NCI-H510A (cell line): ENCODE measurements around the gene MISP3.
"Not testable (repeated sequence)": the region's sequence is repeated elsewhere in the genome, so short reads cannot be mapped to it uniquely, and the experiment has no call there.

Source experiments
- DNase-seq: peaks from one replicate; lab custom pipeline; 2025; lab: John Stamatoyannopoulos, UW

MISP3 gene

GRCh38 chr19:14072535-14073260 is at the start of gene MISP3:
MISP3 (plus strand) TSS chr19:14072786; CDS start chr19:14073310, 524 bp downstream.
- peak; percentile 81 for DNase-seq

- no peak for DNase-seq
Observed at GRCh38 chr19:14023404-14024235, 49.0 kb upstream of the MISP3 start.

DNA sequence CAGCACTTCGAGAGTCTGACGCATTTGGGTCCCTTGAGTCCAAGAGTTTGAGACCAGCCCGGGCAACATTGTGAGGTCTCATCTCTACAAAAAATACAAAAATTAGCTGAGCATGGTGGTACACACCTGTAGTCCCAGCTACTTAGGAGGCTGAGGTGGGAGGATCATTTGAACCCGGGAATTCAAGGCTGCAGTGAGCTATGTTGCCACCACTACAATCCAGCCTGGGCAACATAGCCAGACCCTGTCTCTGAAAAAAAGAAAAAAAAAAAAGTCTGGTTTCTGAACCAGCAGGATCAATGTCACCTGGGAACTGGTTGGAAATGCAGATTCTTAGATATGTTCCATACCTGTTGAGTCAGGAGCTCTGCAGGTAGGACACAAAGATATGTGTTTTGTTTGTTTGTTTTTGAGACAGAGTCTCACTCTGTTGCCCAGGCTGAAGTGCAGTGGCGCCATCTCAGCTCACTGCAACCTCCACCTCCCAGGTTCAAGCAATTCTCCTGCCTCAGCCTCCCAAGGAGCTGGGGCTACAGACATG is 45.9 kb upstream of the MISP3 start:
- not testable (repeated sequence) for DNase-seq

DNA sequence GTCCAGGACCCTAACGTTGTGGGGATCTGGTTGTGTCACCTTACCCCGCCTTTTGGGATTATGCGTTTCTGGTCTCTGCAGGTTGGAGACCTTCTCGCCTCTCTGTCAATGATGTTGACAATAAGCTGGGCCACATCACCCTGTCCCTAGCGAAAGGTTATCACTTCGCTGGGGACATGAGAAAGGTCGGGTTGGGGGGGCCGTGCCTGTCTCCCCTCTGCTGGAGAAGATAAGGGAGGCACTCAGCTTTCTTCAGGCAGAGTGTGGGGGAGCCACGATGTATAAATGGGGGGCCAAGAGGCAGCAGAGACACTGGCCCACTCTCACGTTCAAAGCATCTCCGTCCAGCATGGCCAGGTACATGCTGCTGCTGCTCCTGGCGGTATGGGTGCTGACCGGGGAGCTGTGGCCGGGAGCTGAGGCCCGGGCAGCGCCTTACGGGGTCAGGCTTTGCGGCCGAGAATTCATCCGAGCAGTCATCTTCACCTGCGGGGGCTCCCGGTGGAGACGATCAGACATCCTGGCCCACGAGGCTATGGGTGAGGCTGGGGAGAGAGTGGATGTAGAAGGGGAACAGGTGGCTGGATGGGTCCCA is 44.6 kb upstream of the MISP3 start, which contains the start of gene RLN3:
Gene RLN3 (plus strand): TSS at position 293 of the 595 bp plus-strand sequence. CDS start 57 bp downstream, at position 350.
- DNase-seq: no peak

GRCh38 chr19:14028901-14029300 is 43.7 kb upstream of the MISP3 start:
- DNase-seq: no peak

DNA sequence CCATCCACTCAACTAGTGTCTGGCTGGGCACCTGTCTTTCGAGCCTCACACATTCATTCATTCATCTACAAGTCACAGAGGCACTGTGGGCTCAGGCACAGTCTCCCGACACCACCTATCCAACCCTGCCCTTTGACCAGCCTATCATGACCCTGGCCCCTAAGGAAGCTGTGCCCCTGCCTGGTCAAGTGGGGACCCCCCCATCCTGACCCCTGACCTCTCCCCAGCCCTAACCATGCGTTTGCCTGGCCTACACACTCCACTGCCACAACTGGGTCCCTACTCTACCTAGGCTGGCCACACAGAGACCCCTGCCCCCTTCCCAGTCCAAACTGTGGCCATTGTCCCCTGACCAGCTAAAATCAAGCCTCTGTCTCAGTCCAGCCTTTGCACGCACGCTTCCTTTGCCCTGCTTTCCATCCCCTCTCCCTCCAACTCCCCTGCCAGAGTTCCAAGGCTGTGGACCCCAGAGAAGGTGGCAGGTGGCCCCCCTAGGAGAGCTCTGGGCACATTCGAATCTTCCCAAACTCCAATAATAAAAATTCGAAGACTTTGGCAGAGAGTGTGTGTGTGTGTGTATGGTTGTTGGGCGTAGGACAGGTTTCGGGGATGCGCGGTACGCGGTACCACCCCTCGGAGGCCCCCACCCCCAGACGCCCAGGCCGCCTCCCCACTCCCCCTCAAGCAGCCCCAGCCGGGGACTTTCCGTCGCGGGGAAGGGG is 41.4 kb upstream of the MISP3 start:
- no peak for DNase-seq

DNA sequence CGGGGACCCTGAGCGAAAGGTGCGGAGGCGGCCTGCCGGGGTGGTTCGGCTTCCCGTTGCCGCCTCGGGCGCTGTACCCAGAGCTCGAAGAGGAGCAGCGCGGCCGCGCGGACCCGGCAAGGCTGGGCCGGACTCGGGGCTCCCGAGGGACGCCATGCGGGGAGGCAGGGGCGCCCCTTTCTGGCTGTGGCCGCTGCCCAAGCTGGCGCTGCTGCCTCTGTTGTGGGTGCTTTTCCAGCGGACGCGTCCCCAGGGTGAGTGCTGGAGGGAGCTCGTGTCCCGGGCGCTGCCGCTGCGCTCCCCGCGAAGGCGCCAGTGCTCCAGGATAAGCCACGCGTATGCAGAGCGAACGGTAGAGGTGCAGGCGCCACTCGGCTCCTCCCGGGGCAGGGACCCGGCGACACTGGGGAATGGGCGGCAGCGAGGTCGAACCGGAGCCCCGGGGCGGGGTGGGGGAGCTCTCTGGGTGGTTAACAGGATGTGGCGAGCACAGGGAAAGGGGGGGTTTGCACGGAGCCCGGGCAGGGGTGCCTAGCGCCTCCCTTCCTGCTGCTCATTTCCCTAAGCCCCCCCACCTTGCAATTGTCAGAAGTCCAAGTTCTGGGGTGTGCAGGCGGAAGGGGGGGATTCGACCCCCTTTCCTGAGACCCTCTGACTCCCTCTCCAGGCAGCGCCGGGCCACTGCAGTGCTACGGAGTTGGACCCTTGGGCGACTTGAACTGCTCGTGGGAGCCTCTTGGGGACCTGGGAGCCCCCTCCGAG is 40.7 kb upstream of the MISP3 start, which contains the start of gene IL27RA:
Gene IL27RA (plus strand): TSS at position 44 of the 762 bp plus-strand sequence. CDS start 111 bp downstream, at position 155.
- DNase-seq: no peak

GRCh38 chr19:14033946-14034345 is 38.6 kb upstream of the MISP3 start:
- DNase-seq: no peak

- not testable (repeated sequence) for DNase-seq
Observed at GRCh38 chr19:14035159-14035558, 37.4 kb upstream of the MISP3 start.

- DNase-seq: no peak
Observed at GRCh38 chr19:14035706-14036105, 36.9 kb upstream of the MISP3 start.

- DNase-seq: no peak
Observed at GRCh38 chr19:14039181-14039580, 33.4 kb upstream of the MISP3 start.

DNA sequence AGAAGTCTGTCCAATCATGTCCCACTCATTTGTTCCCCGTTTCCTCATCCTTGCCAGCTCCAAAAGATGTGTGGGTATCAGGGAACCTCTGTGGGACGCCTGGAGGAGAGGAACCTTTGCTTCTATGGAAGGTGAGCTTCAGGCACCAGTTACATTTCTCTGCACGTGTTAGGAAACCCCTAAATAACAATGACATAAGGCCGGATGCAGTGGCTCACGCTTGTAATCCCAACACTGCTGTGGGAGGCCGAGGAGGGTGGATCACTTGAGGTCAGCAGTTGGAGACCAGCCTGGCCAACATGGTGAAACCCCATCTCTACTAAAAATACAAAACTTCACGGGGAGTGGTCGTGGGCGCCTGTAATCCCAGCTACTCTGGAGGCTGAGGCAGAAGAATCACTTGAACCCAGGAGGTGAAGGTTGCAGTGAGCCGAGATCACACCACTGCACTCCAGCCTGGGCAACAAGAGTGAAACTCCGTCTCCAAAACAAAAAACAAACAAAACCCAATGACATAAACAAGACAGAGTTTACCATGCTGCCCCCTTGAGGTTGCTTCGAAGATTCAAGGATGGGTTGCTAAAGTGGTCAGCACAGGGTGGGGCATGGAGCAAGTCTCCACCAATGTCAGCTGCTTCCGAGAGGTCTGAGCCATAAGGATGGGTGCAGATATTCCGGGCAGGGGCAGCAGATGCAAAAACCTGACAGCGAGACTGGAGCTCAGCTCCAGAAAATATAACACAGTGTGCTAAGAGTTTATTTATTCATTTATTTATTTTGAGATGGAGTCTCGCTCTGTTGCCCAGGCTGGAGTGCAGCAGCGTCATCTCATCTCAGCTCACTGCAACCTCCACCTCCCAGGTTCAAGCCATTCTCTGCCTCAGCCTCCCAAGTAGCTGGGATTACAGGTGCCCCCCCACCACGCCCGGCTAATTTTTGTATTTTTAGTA is 29.7 kb upstream of the MISP3 start:
- peak; percentile 33 for DNase-seq

- DNase-seq: not testable (repeated sequence)
Observed at GRCh38 chr19:14047866-14048265, 24.7 kb upstream of the MISP3 start.

- DNase-seq: no peak
Observed at GRCh38 chr19:14048443-14049153, 24.0 kb upstream of the MISP3 start.

DNA sequence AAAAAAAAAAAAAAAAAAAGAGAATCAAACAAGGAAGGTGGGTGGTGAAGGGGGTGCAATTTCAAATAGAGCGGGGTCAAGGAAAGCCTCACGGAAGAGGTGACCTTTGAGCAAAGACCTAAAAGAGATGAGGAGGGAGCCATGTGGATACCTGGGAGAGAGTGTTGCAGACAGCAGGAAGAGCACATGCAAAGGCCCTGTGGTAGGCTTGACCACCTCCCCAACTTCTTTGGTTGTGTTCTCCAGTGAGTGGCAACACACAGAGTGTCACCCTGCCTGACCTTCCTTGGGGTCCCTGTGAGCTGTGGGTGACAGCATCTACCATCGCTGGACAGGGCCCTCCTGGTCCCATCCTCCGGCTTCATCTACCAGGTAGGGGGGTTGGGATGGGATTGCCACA is 22.1 kb upstream of the MISP3 start:
- DNase-seq: no peak

DNA sequence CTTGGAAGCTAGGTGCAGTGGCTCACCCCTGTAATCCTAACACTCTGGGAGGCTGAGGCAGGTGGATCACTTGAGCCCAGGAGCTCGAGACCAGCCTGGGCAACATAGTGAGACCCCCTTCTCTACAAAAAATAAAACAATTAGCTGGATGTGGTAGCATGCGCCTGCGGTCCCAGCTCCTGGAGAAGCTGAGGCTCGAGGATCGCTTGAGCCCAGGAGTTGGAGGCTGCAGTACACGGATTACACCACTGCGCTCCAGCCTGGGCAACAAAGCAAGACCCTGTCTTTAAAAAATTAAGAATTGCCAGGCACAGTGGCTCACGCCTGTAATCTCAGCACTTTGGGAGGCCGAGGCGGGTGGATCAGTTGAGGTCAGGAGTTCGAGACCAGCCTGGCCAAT is 21.6 kb upstream of the MISP3 start:
- DNase-seq: not testable (repeated sequence)

DNA sequence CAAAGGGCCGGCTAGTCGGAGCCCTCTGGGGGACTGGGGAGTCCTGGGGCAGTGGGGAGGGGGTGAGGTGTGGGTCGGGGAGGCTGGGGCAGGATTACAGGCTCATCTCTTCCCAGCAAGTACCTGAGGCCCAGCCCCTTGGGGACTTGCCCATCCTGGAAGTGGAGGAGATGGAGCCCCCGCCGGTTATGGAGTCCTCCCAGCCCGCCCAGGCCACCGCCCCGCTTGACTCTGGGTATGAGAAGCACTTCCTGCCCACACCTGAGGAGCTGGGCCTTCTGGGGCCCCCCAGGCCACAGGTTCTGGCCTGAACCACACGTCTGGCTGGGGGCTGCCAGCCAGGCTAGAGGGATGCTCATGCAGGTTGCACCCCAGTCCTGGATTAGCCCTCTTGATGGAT is 20.6 kb upstream of the MISP3 start:
- no peak for DNase-seq

GRCh38 chr19:14052470-14052869 is 20.1 kb upstream of the MISP3 start:
- DNase-seq: no peak

GRCh38 chr19:14053032-14053431 is 19.6 kb upstream of the MISP3 start:
- DNase-seq: no peak
